ENCODE measurements around the gene RNF115.
"Not testable (repeated sequence)": the region's sequence is repeated elsewhere in the genome, so short reads cannot be mapped to it uniquely, and the experiment has no call there.

The RNF115 gene

GRCh38 chr1:145827966-145828365, 4.1 kb upstream of the RNF115 start:
- no peak for DNase-seq (ENCODE audit: low spot score)

GRCh38 chr1:145826030-145826429, 2.1 kb upstream of the RNF115 start:
- DNase-seq (ENCODE audit: low spot score): no peak

- DNase-seq (ENCODE audit: low spot score): no peak
Measured at GRCh38 chr1:145824499-145824842, 576 bp upstream of the RNF115 start.

- DNase-seq (ENCODE audit: low spot score): not testable (repeated sequence)
Measured at GRCh38 chr1:145822779-145823331, 1.0 kb downstream of the RNF115 start.

- not testable (repeated sequence) for DNase-seq (ENCODE audit: low spot score)
Measured at GRCh38 chr1:145818095-145818494, 5.8 kb downstream of the RNF115 start.

- DNase-seq (ENCODE audit: low spot score): not testable (repeated sequence)
Measured at GRCh38 chr1:145812977-145813810, 10.7 kb downstream of the RNF115 start.

- DNase-seq (ENCODE audit: low spot score): no peak
Measured at GRCh38 chr1:145806844-145807243, 17.1 kb downstream of the RNF115 start.

DNA sequence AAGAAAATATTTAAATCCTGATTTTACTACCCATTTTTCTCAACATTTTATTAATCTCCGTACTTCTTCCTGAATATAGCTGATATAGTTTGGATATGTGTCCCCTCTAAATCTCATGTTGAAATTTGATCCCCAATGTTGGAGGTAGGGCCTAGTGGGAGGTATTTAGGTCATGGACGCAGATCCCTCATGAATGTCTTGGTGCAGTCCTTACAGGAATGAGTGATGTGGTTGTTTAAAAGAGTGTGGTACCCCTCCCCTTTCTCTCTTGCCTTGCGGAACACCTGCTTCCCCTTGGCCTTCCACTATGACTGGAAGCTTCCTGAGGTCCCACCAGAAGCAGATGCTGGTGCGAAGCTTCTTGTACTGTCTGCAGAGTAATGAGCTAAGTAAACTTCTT, 17.5 kb downstream of the RNF115 start:
- DNase-seq (ENCODE audit: low spot score): no peak

DNA sequence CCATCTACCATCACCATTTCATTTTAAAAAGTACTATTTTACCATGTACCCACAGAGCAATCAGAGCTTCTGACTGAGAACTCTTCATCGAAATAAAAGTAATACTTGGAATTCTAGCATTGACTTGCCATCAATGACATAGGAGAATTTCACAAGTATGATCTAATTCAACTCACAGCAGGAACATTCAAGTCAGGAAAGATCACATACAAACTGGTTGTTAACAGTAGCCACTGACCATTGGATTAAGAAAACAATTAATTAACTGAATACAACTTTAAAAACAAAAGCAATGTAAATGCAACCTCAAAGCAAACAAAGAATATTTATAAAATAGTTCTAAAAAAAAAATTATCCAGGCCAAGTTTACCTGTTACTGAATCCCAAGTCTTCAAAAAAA, 18.8 kb downstream of the RNF115 start:
- no peak for DNase-seq (ENCODE audit: low spot score)

DNA sequence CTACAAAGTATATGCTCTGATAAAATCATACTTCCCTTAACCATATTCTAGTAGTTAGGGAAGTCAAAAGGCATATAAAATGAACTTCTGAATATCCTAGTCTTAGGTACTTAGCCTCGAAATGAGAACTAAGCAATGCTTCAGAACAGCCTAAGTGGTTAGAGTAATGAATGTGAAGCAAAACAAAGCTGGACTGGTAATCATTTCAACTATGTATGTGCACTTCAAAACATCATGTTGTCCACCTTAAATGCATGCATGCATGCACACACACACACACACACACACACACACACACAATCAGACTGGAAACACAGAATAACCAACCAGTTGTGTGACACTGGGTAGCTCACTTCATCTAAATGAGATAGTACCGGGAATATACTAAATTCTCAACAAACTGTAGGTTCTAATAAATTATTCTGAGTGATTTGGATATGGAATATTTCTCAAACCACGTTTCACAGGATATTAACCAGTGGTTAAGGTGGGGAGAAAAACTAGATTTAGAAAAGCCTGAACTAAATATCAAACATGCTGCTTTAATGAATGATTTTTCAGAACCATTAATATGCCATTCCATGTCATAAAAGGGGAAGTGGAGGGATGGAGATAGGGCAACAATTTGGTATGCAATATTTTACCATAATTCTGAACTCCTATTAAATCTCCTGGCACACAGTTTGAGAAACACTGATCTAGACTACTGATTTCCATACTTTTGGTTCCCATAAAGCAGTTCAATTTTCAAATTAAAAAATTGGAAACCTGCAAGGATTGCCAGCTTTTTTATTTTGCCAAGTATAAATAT, 19.5 kb downstream of the RNF115 start:
- DNase-seq (ENCODE audit: low spot score): no peak

DNA sequence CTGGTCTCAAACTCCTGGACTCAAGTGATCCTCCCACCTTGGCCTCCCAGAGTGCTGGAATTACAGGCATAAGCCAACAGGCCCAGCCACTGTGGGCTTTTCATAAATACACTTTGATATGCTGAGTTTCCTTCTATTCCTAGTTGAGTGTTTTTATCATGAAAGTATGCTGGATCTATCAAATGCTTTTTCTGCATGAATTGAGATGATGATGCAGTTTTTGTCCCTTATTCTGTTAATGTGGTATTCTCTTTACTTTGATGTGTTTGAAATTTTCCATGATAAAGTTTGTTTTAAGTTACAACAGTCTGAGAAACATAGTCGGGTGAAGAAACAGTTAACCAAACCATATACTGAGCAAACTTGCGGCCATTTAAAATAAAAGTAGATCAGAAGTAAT, 24.1 kb downstream of the RNF115 start:
- DNase-seq (ENCODE audit: low spot score): no peak

- no peak for DNase-seq (ENCODE audit: low spot score)
Measured at GRCh38 chr1:145796753-145797152, 27.1 kb downstream of the RNF115 start.

DNA sequence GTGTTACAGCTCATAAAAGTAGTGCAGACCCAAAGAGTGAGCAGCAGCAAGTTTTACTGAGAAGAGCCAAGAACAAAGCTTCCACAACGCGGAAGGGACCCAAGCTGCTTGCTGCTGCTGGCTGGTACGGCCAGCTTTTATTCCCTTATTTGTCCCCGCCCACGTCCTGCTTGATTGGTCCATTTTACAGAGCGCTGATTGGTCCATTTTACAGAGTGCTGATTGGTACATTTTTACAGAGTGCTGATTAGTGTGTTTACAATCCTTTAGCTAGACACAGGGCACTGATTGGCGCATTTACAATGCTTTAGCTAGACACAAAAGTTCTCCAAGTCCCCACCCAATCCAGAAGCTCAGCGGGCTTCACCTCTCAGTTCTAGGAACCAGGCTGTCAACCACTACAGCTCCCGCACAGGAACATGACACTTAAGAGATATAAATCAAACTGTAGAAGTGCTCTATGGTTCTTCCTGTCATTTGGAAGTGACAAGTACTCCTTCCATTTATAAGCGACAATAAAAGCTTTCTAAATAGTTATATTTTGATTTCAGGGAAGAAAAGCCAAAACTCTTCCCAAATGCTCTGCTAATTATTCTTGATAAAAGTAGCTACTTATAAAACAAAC, 28.5 kb downstream of the RNF115 start:
- DNase-seq (ENCODE audit: low spot score): no peak

- no peak for DNase-seq (ENCODE audit: low spot score)
Measured at GRCh38 chr1:145792484-145792883, 31.4 kb downstream of the RNF115 start.

DNA sequence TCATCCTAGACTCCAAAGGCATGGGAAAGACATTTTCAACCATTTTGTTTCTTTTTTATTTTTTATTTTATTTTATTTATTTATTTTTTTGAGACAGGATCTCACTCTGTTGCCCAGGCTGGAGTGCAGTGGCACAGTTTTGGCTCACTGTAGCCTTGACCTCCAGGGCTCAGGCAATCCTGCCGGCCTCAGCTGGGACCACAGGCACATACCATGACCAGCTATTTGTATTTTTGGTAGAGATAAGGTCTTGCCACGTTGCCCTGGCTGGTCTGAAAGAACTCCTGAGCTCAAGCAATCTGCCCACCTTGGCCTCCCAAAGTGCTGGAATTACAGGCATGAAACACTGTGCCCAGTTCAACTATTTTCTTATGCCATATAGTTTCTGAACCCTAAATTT, 32.0 kb downstream of the RNF115 start:
- not testable (repeated sequence) for DNase-seq (ENCODE audit: low spot score)

DNA sequence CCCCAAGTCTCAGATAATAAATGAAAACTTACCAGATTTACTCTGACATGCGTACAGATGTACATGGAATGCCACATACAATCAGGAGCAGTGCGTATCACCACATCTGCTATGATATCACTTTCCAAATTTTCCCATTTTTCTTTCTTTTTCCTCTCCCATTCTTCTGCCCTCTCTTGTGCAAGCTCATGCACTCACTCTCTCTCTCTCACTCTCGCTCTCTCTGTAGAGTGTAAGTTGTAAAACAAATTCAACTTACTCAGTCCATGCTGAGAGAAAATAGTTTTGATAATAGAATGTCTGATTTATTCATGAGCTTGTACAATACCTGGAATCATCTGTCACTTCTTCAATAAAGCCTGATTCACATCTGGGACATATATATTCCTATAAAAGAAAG, 35.3 kb downstream of the RNF115 start:
- no peak for DNase-seq (ENCODE audit: low spot score)

GRCh38 chr1:145786271-145786670, 37.6 kb downstream of the RNF115 start:
- no peak for DNase-seq (ENCODE audit: low spot score)

GRCh38 chr1:145785547-145785946, 38.3 kb downstream of the RNF115 start:
- DNase-seq (ENCODE audit: low spot score): no peak

DNA sequence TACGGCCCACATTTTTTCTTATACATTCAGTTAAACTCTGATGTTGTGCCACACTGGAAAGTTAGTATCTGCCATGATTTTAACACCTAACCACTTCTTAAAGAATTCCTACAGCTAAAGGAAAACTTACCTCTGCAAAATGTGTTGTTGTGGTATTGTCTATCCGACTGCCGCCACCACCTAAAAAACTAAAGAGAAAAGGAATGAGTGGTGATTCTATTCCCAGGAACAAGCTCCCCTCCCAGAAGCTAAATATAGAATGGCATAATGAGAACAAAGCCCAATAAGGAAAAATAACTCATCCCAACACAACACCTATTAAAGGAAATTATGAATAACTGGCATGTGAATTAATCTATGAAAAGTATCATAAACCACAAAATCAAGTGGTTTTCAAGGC, 39.5 kb downstream of the RNF115 start:
- DNase-seq (ENCODE audit: low spot score): no peak

- peak; percentile 41 for DNase-seq (ENCODE audit: low spot score)
Measured at GRCh38 chr1:145782272-145783099, 41.4 kb downstream of the RNF115 start.

- no peak for DNase-seq (ENCODE audit: low spot score)
Measured at GRCh38 chr1:145778146-145778540, 45.8 kb downstream of the RNF115 start.
